DND-41 (cell line): ENCODE results near the gene SPDYE2B.
"Not testable (repeated sequence)": the region's sequence is repeated elsewhere in the genome, so short reads cannot be mapped to it uniquely, and the experiment has no call there.

ENCODE experiments used
- EZH2 ChIP-seq: IDR thresholded peaks from 3 replicates; pipeline ENCODE4 v1.6.1; 2012; ENCODE audit warnings: borderline replicate concordance, low read depth, mild to moderate bottlenecking, moderate library complexity, low read length, inconsistent platforms; ENCODE audit not compliant: severe bottlenecking
- TF ChIP-seq, protein P1 (sequence below): IDR thresholded peaks from 2 replicates; pipeline ENCODE4 v1.5.1; 2012; ENCODE audit warnings: borderline replicate concordance, low read length, moderate library complexity, mild to moderate bottlenecking; ENCODE audit not compliant: poor library complexity, severe bottlenecking; ENCODE audit errors: extremely low read depth

DNA sequence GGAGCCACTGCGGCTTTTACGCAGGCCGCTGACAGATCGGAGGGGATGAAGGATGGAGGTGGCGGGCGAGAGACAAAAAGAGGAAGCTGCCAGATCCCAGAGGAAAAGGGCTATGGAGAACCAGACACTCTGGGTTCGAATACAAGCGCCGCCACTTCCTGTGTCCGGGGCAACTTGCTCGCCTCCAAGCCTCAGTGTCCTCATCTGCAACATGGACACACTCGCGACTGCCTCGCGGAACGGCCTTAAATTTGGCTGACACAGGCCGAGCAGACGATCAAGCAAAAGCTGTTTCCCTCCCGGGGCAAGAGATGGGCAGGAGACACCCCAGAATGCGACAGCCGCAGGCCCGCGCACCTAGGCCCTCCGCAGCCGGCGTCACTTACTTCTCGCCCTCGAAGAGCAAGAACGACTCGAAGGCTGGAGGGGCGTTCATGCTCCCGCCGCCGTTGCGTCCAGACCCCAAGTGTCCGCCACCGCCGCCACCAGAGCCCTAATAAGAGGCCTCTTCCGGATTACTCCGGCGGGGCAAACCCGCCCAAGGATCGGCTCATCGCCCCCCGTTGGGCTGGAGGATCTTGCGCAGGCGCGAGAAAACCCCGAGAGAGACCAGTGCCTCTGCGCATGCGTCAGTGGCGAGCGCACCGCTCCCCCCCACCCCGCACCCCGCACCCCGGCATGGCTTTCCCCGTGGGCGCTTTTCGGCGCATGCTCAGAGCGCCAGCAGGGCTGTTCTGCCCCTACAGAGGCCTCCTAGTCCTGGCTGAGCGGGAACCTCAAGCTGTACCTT, 21.2 kb downstream of the SPDYE2B start, which contains the start of gene POLR2J2:
- TF ChIP-seq EZH2: not testable (repeated sequence)
- TF ChIP-seq, protein P1, sequence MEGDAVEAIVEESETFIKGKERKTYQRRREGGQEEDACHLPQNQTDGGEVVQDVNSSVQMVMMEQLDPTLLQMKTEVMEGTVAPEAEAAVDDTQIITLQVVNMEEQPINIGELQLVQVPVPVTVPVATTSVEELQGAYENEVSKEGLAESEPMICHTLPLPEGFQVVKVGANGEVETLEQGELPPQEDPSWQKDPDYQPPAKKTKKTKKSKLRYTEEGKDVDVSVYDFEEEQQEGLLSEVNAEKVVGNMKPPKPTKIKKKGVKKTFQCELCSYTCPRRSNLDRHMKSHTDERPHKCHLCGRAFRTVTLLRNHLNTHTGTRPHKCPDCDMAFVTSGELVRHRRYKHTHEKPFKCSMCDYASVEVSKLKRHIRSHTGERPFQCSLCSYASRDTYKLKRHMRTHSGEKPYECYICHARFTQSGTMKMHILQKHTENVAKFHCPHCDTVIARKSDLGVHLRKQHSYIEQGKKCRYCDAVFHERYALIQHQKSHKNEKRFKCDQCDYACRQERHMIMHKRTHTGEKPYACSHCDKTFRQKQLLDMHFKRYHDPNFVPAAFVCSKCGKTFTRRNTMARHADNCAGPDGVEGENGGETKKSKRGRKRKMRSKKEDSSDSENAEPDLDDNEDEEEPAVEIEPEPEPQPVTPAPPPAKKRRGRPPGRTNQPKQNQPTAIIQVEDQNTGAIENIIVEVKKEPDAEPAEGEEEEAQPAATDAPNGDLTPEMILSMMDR: not testable (repeated sequence)
